ENCODE data around the gene FAM200A.
"Not testable (repeated sequence)": the region's sequence is repeated elsewhere in the genome, so short reads cannot be mapped to it uniquely, and the experiment has no call there.

The FAM200A gene

DNA sequence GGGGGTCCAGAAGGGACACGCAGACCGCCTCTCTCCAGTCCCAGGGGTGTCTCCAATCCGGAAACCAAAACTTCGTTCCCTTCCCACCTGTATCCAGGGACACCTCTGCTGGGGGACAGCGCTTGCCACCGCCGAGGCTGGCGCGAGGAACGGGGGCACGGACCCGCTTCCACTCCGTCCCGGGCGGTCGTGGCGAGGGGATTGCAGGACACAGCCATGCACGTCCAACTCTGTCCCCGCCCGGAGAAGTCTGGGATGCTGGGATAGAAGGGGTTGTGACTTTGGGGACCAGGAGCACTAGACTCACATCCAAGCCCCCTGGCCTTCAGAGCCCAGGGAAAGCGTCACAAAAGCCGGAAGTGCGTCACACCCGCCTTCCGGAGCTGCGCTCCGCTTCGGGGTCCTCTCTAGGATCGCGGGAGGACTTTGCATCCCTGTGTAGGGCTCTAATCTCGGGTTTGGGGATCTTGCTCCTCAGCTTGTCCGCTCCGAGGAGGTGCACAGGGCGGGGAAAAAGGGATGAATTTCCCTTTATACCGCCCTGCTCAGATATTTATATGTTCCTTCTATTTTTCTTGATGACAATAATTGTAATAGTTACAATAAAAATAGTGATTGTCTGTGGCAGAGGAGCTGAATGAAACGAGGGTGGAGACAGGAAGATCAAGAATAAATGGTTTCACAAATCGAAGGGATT lies at the start of gene FAM200A:
TSS of gene FAM200A (minus strand) at position 348 of the 697 bp plus-strand sequence. CDS start 3,707 bp downstream, outside the sequence.
- peak; percentile 66 to 74 (median 71) for DNase-seq (ENCODE audit: low read depth in 3 of 3)

DNA sequence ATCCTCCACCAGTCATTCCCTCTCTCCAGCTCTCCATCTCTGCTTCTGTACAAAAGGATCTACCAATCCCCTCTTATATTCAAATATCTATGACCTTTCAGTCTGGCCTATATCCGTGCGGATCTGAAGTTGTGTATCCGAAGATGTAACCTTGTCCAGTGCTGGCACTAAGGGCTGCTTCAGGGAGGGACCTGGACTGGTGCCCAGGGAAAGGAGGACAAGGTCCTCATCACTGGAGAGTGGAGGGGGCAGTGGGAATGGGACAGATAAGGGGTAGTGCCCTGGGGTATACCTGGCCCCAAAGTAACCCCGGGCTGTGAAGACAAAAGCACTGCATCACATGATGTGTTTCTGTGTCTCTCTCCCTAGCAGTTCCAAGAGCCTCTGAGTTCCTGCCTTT lies 47.9 kb upstream of the FAM200A start:
- no peak for DNase-seq (ENCODE audit: low read depth in 3 of 3)

DNA sequence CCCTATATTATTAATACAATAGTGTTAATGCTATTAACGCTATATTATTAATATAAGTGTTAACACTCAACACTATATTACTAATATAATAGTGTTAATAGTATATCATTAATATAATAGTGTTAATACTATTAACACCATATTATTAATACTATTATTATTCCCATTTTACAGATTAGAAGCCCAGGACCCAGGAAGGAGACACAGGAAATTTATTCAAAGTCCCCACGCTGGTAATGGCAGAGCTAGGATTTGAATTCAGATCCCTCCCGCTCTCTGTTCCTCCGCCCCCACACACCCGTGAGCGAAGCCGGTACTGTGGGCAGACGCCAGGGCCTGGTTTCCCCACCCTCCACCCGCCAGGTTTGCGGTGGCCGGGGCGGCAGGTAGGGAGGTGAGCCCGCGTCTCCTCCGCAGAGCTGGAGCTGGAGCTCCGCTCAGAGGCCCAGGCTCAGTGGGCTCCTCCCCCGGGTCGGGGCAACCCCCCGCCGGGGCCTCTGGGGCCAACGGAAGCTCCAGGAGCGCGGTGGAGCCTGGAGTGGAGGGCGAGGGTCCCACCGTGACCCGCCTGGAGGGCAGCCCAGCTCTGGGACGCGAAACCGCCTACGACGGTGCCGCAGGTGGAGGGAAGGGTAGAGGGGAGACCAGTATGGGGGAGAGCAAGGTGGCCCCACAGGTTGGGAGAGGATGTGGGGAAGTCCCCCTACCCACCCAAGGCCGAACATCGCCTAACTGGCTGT lies 46.0 kb upstream of the FAM200A start, which contains the start of gene TMEM225B:
TSS of gene TMEM225B (plus strand) at position 506 of the 740 bp plus-strand sequence. CDS start 6,122 bp downstream, outside the sequence.
- DNase-seq (ENCODE audit: low read depth in 3 of 3) = no peak

DNA sequence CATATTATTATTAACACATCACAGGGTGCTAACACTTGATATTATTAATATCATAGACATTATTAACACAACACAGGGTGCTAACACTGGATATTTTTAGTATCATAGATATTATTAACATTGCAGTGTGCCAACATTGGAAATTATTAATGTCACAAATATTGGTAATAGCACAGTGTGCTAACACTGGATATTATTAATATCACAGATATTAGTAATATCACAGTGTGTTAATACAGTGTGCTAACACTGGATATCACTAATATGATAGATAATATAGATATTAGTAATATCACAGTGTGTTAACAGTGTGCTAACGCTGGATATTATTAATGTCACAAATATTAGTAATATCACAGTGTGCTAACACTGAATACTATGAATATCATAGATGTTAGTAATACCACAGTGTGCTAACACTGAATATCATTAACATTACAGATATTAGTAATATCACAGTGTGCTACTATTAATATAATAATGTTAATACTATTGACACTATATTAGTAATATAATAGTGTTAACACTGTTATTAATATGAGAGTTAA lies 44.6 kb upstream of the FAM200A start:
- DNase-seq (ENCODE audit: low read depth in 3 of 3) = no peak

DNA sequence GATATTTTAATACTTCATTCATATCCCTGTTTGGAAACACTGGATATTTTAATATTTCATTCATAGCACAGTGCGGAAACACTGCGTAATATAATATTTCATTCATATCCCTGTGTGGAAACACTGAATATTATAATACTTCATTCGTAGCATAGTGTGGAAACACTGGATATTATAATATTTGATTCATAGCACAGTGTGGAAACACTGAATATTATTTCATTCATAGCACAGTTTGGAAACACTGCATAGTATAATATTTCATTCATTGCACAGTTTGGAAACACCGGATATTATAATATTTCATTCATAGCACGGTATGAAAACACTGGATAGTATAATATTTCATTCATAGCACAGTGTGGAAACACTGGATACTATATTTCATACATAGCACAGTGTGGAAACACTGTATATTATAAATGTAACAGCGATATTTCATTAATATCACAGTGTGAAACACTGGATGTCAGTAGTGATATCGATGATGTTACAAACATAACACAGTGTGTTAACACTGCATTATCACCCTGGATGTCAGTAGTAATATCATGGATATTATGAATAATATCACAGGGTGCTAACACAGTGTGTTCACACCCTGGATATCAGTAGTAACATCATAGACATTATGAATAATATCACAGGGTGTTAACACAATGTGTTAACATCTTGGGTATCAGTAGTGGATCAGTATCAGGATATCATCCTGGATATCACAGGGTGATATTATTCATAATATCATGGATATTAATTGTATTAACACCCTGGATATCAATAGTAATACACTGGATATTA lies 43.2 kb upstream of the FAM200A start:
- DNase-seq (ENCODE audit: low read depth in 3 of 3) = no peak

DNA sequence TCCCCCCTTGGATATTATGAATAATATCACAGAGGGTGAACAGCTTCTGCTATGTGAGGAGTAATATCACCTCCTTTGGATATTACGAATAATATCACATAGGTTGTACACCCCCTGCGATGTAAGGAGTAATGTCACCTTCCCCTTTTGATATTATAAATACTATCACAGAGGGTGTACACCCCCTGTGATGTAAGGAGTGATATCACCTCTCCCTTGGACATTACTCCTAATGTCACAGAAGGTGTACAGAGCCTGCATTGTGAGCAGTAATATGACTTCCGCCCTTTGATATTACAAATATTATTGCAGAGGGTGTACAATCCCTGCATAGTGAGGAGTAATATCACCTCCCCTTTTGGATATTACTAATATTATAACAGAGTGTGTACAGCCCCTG lies 37.0 kb upstream of the FAM200A start:
- DNase-seq (ENCODE audit: low read depth in 3 of 3) = no peak

DNA sequence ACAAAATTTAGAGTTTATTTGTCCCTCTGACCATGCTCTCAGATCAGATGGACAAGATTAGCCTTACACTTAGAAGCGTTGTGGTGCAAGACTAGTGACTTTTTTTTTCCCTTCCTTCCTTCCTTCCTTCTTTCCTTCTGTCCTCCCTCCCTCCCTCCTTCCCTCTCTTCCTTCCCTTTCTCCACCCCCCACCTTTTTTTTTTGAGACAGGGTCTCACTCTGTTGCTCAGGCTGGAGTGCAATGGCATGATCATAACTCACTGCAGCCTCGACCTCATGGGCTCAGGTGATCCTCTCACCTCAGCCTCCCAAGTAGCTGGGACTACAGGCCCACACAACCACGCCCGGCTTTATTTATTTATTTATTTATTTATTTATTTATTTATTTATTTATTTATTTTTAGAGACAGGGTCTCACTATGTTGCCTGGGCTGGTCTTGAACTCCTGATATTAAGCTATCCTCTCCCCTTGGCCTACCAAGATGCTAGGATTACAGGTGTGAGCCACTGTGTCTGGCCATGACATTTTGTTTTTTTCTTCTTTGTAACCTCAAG lies 28.9 kb upstream of the FAM200A start:
- DNase-seq (ENCODE audit: low read depth in 3 of 3) = not testable (repeated sequence)

DNA sequence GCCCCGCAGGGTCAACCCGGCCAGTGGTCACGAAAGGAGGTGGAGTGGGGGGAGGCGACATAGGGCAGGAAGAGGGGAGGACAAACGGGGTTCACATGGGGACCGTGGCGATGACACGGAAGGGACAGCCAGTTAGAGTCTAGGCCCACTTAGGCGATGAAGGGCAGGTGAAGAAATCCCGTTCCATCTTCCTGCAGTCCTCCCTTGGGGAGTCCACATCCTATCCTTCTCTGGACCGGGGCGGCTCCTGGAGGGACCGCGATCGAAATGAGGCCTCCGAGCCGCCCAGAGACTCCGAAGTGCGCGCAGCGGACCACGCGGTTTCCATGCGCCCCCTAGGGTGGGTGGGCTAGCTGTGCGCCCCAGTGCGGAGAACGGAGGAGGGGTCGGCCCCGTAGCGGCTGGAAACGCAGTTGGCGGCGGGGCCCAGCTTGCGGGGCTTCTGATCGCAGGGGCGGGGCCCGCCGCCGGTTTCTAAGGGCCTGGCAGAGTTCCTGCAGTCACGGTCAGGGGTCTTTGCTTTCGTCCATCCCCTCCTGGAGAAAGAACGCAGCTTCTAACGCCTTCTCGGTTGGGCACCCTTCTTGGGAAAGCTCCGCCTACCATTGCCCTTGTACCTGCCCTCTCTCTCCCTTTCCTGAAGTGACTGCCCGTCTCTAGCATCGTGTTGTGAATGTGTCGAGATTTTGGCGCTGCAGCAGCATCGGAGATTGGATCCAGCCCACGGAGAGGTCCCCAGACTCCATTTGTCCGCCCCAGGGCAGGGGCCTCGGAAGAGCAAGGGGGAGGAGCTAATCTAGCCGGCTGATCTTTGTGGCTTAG lies 28.3 kb upstream of the FAM200A start:
- peak; percentile 43 to 54 (median 45) for DNase-seq (ENCODE audit: low read depth in 3 of 3)

DNA sequence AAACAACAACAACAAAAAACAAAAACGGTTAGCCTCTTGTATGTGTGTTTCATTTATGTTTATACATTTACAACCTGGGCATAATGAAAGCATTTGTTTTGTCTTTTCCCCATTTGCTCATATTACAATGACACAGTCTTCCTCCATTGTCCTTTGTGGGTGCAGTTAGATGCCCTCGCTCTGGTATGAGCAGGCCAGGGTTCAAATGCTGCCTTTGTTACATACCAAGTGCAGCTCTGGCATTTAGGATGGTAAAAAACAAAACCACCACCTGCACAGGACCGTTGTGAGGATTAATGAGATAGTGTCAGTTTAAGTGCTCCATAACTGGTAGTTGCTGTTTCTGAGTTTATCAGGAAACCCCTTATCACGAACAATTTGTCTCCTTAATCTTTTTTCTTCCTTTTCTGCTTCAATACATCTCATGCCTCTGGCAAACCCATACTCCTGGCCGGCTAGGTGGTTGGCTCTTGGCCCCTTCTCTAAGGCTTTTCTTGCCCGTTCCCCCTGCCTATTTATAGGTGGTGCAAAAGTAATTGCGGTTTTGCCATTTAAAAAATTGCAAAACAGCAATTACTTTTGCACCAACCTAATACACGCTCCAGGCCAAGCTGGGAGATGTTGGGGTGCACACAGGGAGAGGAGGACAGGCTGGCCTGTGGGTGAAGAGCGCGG lies 27.5 kb upstream of the FAM200A start:
- DNase-seq (ENCODE audit: low read depth in 3 of 3) = no peak

DNA sequence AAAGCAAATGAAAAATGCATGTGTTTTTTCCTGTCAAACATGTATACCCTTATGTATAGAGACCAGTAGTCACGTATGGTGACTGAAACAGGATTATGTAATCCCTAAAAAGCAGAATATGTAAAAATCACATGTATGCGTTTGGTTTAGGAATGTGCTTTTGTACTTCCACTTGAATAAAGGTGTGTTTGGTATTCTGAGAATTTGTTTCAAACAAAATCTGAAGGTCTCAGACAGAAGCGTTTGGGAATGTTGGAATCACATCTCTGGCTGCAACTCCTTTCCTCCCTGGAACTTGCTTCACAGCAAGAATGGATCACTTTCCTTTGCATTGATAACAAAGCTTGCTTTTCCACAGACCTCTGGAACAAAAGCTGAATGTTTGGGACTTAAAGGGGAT lies 24.3 kb upstream of the FAM200A start:
- DNase-seq (ENCODE audit: low read depth in 3 of 3) = no peak

DNA sequence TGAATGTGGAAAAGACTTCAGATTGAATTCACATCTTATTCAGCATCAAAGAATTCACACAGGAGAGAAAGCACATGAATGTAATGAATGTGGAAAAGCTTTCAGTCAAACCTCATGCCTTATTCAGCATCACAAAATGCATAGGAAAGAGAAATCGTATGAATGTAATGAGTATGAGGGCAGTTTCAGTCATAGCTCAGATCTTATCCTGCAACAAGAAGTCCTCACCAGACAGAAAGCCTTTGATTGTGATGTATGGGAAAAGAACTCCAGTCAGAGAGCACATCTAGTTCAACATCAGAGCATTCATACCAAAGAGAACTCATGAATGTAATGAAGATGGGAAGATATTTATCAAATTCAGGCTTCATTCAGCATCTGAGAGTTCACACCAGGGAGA lies 21.3 kb upstream of the FAM200A start:
- no peak for DNase-seq (ENCODE audit: low read depth in 3 of 3)

DNA sequence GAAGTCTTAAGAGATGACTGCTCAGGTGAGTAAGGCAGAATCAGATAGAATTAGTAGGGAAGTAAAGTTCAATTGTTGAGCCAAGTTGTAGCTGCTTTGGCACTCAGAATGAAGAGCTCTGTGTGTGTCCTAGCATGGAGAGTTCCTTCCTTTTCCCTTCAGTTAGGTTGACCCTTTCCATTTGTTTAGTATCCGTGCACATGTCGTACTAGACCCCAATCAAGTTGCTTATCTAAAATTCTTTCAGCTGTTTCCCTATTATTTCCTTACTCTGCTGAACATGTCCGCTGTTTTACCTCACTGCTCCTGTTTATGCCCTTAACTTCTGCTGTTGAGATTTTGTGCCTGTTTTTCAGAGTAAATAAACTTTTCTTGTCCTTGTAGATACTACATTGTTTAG lies 19.9 kb upstream of the FAM200A start:
- no peak for DNase-seq (ENCODE audit: low read depth in 3 of 3)

DNA sequence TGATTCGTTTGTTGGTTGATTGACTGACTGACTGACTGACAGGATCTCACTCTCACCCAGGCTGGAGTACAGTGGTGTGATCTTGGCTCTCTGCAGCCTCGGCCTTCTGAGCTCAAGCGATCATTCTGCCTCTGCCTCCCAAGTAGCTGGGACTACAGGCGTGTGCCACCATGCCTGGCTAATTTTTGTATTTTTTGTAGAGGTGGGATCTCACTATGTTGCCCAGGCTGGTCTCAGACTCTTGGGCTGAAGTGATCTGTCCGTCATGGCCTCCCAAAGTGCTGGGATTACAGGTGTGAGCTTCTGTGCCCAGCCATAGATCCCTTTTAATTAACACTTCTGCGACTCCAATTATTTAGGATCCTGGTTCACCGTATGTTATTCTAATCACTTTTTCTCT lies 16.9 kb upstream of the FAM200A start:
- DNase-seq (ENCODE audit: low read depth in 3 of 3) = not testable (repeated sequence)

DNA sequence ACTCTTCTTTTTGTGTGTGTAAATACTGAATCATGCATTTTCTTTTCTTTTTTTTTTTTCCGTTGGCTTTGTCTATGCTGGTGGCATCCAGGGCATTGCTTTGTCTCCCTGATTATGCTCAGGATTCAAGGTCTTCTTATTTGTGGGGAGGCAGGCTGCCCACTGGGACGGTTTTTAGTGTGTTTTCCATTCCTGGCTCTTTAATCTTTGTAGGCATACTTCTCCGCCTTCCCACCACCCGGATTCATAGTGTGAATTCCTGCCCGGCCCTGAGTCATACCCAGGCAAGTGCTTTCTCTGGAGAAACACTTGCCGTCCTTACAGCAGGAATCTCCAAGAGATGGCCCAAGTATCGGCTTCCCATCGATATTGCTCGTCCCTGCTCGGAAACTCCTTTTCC lies 11.7 kb upstream of the FAM200A start:
- no peak for DNase-seq (ENCODE audit: low read depth in 3 of 3)

DNA sequence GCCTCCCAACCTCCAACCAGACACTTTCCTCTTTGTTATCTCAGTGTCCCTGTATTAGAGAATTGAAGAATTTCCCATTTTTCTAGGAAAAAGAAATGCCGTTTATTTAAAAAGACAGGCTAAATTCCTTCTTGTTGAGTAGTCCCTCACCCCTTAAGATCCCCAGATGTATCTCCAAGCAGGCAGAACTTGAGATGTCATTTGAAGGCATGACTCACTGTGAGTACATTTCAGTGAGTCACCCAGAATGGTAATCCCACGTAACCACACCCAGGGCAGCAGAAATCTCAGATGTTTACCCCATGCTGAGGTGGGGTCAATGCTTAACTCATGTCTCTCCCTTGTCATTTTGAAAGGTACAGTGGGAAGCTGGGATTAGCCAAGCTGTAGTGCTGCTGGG lies 10.9 kb upstream of the FAM200A start:
- peak in 1 of 3 experiments; percentile 15 for DNase-seq (ENCODE audit: low read depth in 3 of 3)

DNA sequence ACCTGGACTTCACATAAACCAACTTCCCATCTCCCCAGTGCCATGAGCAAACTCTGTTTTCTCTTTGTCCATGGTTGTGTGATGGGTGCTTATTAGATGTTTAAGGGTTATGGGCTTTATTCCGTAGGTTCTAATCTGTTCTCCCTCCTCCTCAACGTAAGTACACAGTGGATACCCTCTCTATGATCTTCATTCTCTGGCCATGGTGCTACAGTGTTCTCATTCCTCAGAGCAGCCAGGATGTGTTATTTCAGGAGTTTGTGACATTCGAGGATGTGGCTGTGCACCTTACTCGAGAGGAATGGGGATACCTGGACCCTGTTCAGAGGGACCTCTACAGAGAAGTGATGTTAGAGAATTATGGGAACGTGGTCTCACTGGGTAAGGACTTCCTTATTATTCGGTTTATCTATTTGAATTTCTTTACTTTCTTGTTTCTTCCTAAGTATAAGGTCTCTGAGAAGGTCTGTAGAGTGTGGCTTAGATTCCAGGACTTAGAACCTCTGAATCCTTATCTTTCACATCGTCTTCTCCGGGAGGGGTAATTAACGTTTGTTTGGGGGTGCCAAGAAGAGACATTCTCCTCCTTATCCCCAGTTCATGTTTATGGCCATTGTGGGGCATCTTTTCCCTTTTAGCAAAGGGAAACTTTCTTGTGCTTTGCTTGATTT lies 10.3 kb upstream of the FAM200A start:
- DNase-seq (ENCODE audit: low read depth in 3 of 3) = no peak

DNA sequence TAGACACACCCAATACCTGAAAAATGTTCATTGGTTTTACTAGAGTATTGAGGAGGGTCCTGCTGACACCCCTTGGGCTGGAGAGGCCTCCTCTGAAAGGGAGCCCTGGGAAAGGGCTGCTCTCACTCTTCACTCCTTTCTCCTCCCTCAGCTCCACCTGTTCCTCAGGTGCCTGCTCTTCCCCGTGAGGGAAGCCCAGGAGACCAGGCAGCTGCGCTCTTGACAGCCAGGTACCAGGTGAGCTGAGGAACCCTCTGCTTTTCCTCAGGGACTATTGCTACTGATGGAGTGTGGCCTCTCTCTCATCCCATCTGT lies 9.8 kb upstream of the FAM200A start:
- DNase-seq (ENCODE audit: low read depth in 3 of 3) = no peak

DNA sequence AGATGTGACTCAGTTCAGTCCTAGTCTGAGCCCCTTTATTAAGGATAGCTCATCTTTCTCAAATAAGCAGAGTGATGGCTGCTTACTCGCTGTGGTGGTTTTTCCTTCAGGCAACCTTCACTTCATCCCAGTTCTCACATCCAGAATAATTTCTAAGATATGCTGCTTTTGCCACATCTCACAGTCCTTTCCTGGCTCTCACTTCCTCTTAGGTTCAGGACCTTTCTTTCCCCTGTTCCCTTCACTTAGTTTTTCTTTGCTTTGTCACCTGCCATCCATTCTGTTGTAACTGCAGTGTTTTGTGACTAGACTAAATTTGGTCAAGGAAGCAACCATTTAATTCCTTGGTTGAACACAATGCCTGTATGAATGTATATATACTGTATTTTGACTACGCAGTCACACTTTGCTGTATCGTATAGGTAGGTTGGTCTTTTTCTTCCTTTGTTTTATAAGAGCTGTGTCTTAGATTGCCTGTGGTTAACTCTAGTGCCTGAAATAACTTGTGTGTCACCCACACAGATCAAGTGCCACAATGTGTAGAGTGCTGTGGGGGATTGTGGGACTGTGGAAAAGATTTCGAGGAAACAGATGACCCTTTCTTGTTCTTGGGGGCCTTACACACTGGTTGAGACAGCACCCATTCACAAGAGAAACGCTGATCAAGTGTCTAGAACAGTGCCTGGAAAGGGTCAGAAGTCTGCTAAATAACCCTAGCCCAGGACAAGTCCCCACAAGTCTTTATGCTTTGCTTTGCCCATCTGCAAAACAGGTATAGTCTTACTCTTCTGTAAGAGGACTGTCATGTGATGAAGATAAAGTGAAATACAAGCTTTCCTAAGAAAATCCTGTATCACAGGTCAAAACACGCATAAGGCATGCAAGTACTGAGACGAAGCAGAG lies 9.2 kb upstream of the FAM200A start:
- no peak for DNase-seq (ENCODE audit: low read depth in 3 of 3)
